GM18507 (cell line): ENCODE measurements around the gene ZNF708.
"Not testable (repeated sequence)": the region's sequence is repeated elsewhere in the genome, so short reads cannot be mapped to it uniquely, and the experiment has no call there.

ENCODE experiments used
- DNase-seq: peaks from one replicate; pipeline ENCODE4 v3.0.0; 2011; ENCODE audit warnings: low read depth; ENCODE audit not compliant: insufficient read length; ENCODE audit errors: extremely low spot score
- FAIRE-seq: peaks from 2 replicates; lab custom pipeline; 2011; peaks lifted over from hg19 to GRCh38; lab: Jason Lieb, UNC

Gene ZNF708

GRCh38 chr19:21328885-21329605, at the start of gene ZNF708:
Gene ZNF708, minus strand, starts transcription at chr19:21329410. Its CDS starts 198 bp downstream, at chr19:21329212.
- peak; percentile 96 for FAIRE-seq
- peak; percentile 78 for DNase-seq

GRCh38 chr19:21362291-21362690, 33.1 kb upstream of the ZNF708 start:
- FAIRE-seq (no peak), DNase-seq (no peak)

- FAIRE-seq (peak; percentile 96), DNase-seq (peak; percentile 70)
Observed at GRCh38 chr19:21358768-21359451, 29.7 kb upstream of the ZNF708 start, which contains the start of gene ZNF738. Gene ZNF738, plus strand, starts transcription at chr19:21359000. Its CDS starts 141 bp downstream, at chr19:21359141.

GRCh38 chr19:21352830-21353229, 23.6 kb upstream of the ZNF708 start:
- FAIRE-seq (no peak), DNase-seq (no peak)

- DNase-seq, FAIRE-seq: not testable (repeated sequence)
Observed at GRCh38 chr19:21344841-21345240, 15.6 kb upstream of the ZNF708 start.

- DNase-seq: no peak
- FAIRE-seq: no peak
Observed at GRCh38 chr19:21335721-21336120, 6.5 kb upstream of the ZNF708 start.

GRCh38 chr19:21328406-21328805, 804 bp downstream of the ZNF708 start:
- no peak for FAIRE-seq
- DNase-seq: no peak

GRCh38 chr19:21326169-21326568, 3.0 kb downstream of the ZNF708 start:
- no peak for DNase-seq
- FAIRE-seq: no peak

GRCh38 chr19:21323000-21323399, 6.2 kb downstream of the ZNF708 start:
- FAIRE-seq: no peak
- no peak for DNase-seq

GRCh38 chr19:21322528-21322927, 6.7 kb downstream of the ZNF708 start:
- FAIRE-seq (no peak), DNase-seq (no peak)

GRCh38 chr19:21321996-21322395, 7.2 kb downstream of the ZNF708 start:
- no peak for DNase-seq
- FAIRE-seq: no peak

- FAIRE-seq: no peak
- DNase-seq: no peak
Observed at GRCh38 chr19:21321134-21321533, 8.1 kb downstream of the ZNF708 start.

- no peak for FAIRE-seq
- DNase-seq: no peak
Observed at GRCh38 chr19:21317821-21318220, 11.4 kb downstream of the ZNF708 start.

- no peak for FAIRE-seq
- no peak for DNase-seq
Observed at GRCh38 chr19:21314676-21315075, 14.5 kb downstream of the ZNF708 start.

GRCh38 chr19:21312807-21313206, 16.4 kb downstream of the ZNF708 start:
- not testable (repeated sequence) for DNase-seq, FAIRE-seq

- FAIRE-seq (no peak), DNase-seq (no peak)
Observed at GRCh38 chr19:21308773-21309172, 20.4 kb downstream of the ZNF708 start.

GRCh38 chr19:21306881-21307479, 22.2 kb downstream of the ZNF708 start:
- FAIRE-seq, DNase-seq: not testable (repeated sequence)

GRCh38 chr19:21293768-21294167, 35.4 kb downstream of the ZNF708 start:
- not testable (repeated sequence) for FAIRE-seq, DNase-seq

GRCh38 chr19:21269813-21270212, 59.4 kb downstream of the ZNF708 start:
- no peak for DNase-seq

GRCh38 chr19:21264891-21265290, 64.3 kb downstream of the ZNF708 start:
- FAIRE-seq: no peak

More at GRCh38 chr19:21269813-21270212, 59.4 kb downstream of the ZNF708 start:
- FAIRE-seq: no peak

More at GRCh38 chr19:21264891-21265290, 64.3 kb downstream of the ZNF708 start:
- no peak for DNase-seq
